GM21786 (cell line): Measurements from ENCODE around the gene TRDMT1.

Experiments used
- ATAC-seq: cut with Tn5 transposase; IDR thresholded peaks from one replicate; pipeline ENCODE4 v1.9.1; 2021; ENCODE audit not compliant: unreplicated experiment

Gene TRDMT1

GRCh38 chr10:17179002-17179401 lies 22.5 kb downstream of the TRDMT1 start:
- no peak for ATAC-seq

GRCh38 chr10:17178006-17178405 lies 23.5 kb downstream of the TRDMT1 start:
- no peak for ATAC-seq

GRCh38 chr10:17177014-17177413 lies 24.5 kb downstream of the TRDMT1 start:
- ATAC-seq, result no peak

GRCh38 chr10:17176091-17176490 lies 25.4 kb downstream of the TRDMT1 start:
- no peak for ATAC-seq

GRCh38 chr10:17175551-17175950 lies 25.9 kb downstream of the TRDMT1 start:
- peak; percentile 47 for ATAC-seq

GRCh38 chr10:17174626-17175025 lies 26.8 kb downstream of the TRDMT1 start:
- no peak for ATAC-seq

- no peak for ATAC-seq
Observed at GRCh38 chr10:17171141-17171641, 30.3 kb downstream of the TRDMT1 start.

- ATAC-seq, result no peak
Observed at GRCh38 chr10:17169803-17170202, 31.7 kb downstream of the TRDMT1 start.

- no peak for ATAC-seq
Observed at GRCh38 chr10:17166699-17167098, 34.8 kb downstream of the TRDMT1 start.

GRCh38 chr10:17162828-17163227 lies 38.6 kb downstream of the TRDMT1 start:
- no peak for ATAC-seq

GRCh38 chr10:17161775-17162174 lies 39.7 kb downstream of the TRDMT1 start:
- no peak for ATAC-seq

- ATAC-seq, result no peak
Observed at GRCh38 chr10:17157024-17157423, 44.4 kb downstream of the TRDMT1 start.

- no peak for ATAC-seq
Observed at GRCh38 chr10:17155826-17156225, 45.6 kb downstream of the TRDMT1 start.

GRCh38 chr10:17154116-17154515 lies 47.4 kb downstream of the TRDMT1 start:
- no peak for ATAC-seq

- ATAC-seq, result no peak
Observed at GRCh38 chr10:17153321-17153720, 48.2 kb downstream of the TRDMT1 start.

- ATAC-seq, result no peak
Observed at GRCh38 chr10:17151716-17152115, 49.8 kb downstream of the TRDMT1 start.

- no peak for ATAC-seq
Observed at GRCh38 chr10:17147884-17148489, 53.5 kb downstream of the TRDMT1 start.

GRCh38 chr10:17146892-17147291 lies 54.6 kb downstream of the TRDMT1 start:
- ATAC-seq, result no peak

- no peak for ATAC-seq
Observed at GRCh38 chr10:17145239-17145638, 56.2 kb downstream of the TRDMT1 start.

GRCh38 chr10:17144757-17145156 lies 56.7 kb downstream of the TRDMT1 start:
- ATAC-seq, result no peak

- no peak for ATAC-seq
Observed at GRCh38 chr10:17144032-17144431, 57.4 kb downstream of the TRDMT1 start.

- ATAC-seq, result no peak
Observed at GRCh38 chr10:17143055-17143690, 58.3 kb downstream of the TRDMT1 start.
